Measurements from ENCODE around the gene KLK7.

The KLK7 gene

DNA sequence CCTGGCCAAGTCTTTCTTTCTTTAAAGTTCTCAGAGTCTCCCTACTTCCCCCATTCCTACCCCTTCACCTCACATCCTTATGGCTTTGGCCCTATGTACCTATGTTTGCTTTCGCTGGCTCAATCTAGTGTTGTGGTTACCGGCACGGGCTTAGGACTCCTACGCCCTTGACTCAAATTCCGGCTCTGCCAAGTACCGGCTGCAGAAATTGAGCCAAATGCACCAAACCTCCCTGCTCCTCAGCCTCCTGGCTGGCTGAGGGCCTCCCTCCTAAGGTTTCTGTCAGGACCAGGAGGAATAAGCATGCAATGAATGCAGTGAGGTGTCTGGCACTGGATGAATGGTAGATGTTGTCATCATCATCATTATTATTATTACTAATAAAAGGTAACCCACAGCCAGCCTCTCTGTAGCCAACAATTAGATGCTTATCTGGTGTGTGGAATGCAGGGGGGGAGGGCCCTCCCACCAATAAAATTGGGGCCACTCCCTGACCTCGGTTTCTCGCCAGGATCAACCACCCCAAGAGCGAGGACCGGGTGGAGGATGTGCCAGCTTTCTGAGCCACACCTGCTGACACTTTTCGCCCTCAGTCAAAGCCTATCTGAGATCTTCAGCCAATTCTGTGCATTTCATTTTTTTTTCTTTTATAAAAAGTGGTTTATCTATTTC is 51.6 kb downstream of the KLK7 start:
- no peak for DNase-seq (ENCODE audit: low read depth)

- no peak for DNase-seq (ENCODE audit: low read depth)
Observed at GRCh38 chr19:50931023-50931422, 52.7 kb downstream of the KLK7 start.

- no peak for DNase-seq (ENCODE audit: low read depth)
Observed at GRCh38 chr19:50928831-50929230, 54.9 kb downstream of the KLK7 start.
